ENCODE results near the gene DNAH2. TPM values are rescaled to one million over a fixed set of nuclear protein-coding genes. Genes with fewer than 3 reads are reported as not detected.

DNAH2 gene
- polyA plus RNA-seq, 1 of the 3 experiments (the other 2 are of a cell fraction), result 0.13 TPM

- Histone ChIP-seq H3K27ac (ENCODE audit: low read depth in 2 of 2, low read length in 1 of 2) (peak overlapping the region in 1 of 2 experiments; percentile 9; a peak in 1 of 4 replicates), H4K20me1 (ENCODE audit: insufficient read depth) (peaks cover 31% of the 10 kb centered on the region), H3K4me2 (no peak overlapping the region), H3K79me2 (ENCODE audit: insufficient read depth) (0 out of 2 replicates have a peak, but pooled peaks cover 2% of the 10 kb centered on the region), H3K36me3 (replicated peaks in 1 of 2; ENCODE audit: control insufficient read depth in 1 of 2, insufficient read depth in 2 of 2, low read length in 1 of 2) (peaks cover 33 to 68% of the 10 kb centered on the region in 2 experiments), H3K27me3 (ENCODE audit: insufficient read depth) (no peaks in the 10 kb centered on the region), H3K9me2 (no peaks in the 10 kb centered on the region), H3K4me3 (ENCODE audit: low read depth in 2 of 2, low read length in 1 of 2) (no peak overlapping the region), H3K9ac (no peak overlapping the region), H3K9me3 (no peaks in the 10 kb centered on the region), H2AFZ (ENCODE audit: low read depth) (no peak overlapping the region), H3F3A (replicated peaks; ENCODE audit: insufficient read depth) (peaks cover 34% of the 10 kb centered on the region), H3K4me1 (ENCODE audit: control insufficient read depth in 1 of 2, insufficient read depth in 2 of 2, low read depth in 1 of 2, low read length in 1 of 2) (peaks cover 13 to 30% of the 10 kb centered on the region in 2 experiments; a peak in 2 of 4 replicates)
- DNase-seq, result no peak
- TF ChIP-seq NFIC (IDR thresholded peaks at IDR 0.05; ENCODE audit: borderline replicate concordance), result no peak
- TF ChIP-seq RFX5 (IDR thresholded peaks at IDR 0.05; ENCODE audit: low read length), result no peak
- no peak for TF ChIP-seq REST (IDR thresholded peaks at IDR 0.05; ENCODE audit: low read depth, low read length)
- TF ChIP-seq GABPA (IDR thresholded peaks at IDR 0.05; ENCODE audit: low read depth), result no peak
- no peak for TF ChIP-seq EP300 (IDR thresholded peaks at IDR 0.05; ENCODE audit: borderline replicate concordance in 1 of 2, low read depth in 1 of 2, low read length in 1 of 2)
- TF ChIP-seq FOSL2 (IDR thresholded peaks at IDR 0.05; ENCODE audit: borderline replicate concordance, low read depth), result no peak
- no peak for TF ChIP-seq RXRA (IDR thresholded peaks at IDR 0.05; ENCODE audit: borderline replicate concordance, low read depth)
- no peak for TF ChIP-seq MXI1 (IDR thresholded peaks at IDR 0.05; ENCODE audit: low read depth, low read length)
- TF ChIP-seq FOXM1 (IDR thresholded peaks at IDR 0.05; ENCODE audit: low read depth), result no peak
- no peak for TF ChIP-seq RCOR1 (IDR thresholded peaks at IDR 0.05; ENCODE audit: low read length)
- no peak for TF ChIP-seq POLR2AphosphoS5 (IDR thresholded peaks at IDR 0.05; ENCODE audit: low read depth, low read length)
- TF ChIP-seq, protein P1, sequence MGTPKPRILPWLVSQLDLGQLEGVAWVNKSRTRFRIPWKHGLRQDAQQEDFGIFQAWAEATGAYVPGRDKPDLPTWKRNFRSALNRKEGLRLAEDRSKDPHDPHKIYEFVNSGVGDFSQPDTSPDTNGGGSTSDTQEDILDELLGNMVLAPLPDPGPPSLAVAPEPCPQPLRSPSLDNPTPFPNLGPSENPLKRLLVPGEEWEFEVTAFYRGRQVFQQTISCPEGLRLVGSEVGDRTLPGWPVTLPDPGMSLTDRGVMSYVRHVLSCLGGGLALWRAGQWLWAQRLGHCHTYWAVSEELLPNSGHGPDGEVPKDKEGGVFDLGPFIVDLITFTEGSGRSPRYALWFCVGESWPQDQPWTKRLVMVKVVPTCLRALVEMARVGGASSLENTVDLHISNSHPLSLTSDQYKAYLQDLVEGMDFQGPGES (IDR thresholded peaks at IDR 0.05; ENCODE audit: low read depth, low read length), result no peak
- no peak for TF ChIP-seq RAD21 (IDR thresholded peaks at IDR 0.05; ENCODE audit: low read length)
- no peak for TF ChIP-seq ELF1 (IDR thresholded peaks at IDR 0.05)
- TF ChIP-seq CHD2 (IDR thresholded peaks at IDR 0.05; ENCODE audit: low read length, partially characterized antibody), result no peak
- TF ChIP-seq MAX (IDR thresholded peaks at IDR 0.05; ENCODE audit: low read depth), result no peak
- TF ChIP-seq, protein P2, sequence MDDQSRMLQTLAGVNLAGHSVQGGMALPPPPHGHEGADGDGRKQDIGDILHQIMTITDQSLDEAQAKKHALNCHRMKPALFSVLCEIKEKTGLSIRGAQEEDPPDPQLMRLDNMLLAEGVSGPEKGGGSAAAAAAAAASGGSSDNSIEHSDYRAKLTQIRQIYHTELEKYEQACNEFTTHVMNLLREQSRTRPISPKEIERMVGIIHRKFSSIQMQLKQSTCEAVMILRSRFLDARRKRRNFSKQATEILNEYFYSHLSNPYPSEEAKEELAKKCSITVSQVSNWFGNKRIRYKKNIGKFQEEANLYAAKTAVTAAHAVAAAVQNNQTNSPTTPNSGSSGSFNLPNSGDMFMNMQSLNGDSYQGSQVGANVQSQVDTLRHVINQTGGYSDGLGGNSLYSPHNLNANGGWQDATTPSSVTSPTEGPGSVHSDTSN (IDR thresholded peaks at IDR 0.05), result no peak
- CTCF ChIA-PET, result interaction anchor here (0.6 to 5.7 kb wide), 6 partner anchors 18 to 108 kb away, joined by 3 to 58 read pairs (median 15); partner anchors contain the start of gene KDM6B
- WGBS (ENCODE audit: low lambda C conversion rate), result 88% methylated on average over 20 of the region's 20 CpGs
- POLR2A ChIA-PET, result no interaction called here
Observed at GRCh38 chr17:7852262-7852670, 134.7 kb downstream of the DNAH2 start.

Measured in SK-N-SH (cell line).